AG10803 (cell line): ENCODE data around the gene RAET1G.

Source experiments
- DNase-seq: peaks from one replicate; pipeline ENCODE4 v3.0.0; 2010; ENCODE audit warnings: low read depth
- H3K4me3 ChIP-seq: 2 replicates; pipeline ENCODE4 v1.5.1; 2011; ENCODE audit warnings: mild to moderate bottlenecking, low read length, control low read depth
- CTCF ChIP-seq: conservative IDR thresholded peaks from 2 replicates; pipeline ENCODE4 v1.5.1; 2011; ENCODE audit warnings: mild to moderate bottlenecking, low read length, control low read depth, inconsistent platforms

RAET1G gene

GRCh38 chr6:149905371-149905910 lies 17.5 kb downstream of the RAET1G start:
- no peak for TF ChIP-seq CTCF
- no peak for DNase-seq
- H3K4me3 ChIP-seq: no peak overlapping the region

GRCh38 chr6:149904661-149905370 lies 18.1 kb downstream of the RAET1G start:
- TF ChIP-seq CTCF: no peak

DNA sequence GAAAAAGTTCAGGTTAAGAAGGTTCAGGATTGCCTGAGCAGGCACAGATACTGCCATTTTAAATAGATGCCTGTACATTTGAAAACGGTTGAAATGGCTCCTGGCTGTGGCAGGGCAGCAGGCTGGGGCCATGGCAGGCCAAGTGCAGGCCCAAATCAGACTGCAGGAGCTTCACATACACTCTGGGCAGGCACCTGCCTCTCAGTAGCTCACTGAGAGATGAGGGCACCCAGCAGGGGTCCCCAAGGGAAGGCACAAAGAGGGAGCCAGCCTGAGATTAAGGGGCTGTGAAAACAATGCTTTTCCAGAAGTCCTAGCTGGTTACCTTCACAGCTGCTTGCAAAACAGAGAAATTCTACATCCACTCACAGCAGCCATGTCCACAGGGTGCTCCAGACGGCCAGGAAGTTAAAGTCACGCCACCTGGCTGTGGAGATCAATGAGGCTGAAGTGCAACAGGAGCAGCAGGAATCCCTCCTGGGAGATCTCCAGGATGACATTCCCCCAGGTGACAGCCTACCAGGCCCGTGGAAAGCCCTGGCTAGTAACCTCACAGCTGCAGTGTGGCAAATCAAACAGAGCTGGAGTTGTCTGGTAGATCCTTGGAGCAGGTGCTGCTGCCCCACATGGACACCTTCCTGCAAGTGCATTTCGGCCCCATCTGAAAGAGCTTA lies 18.8 kb downstream of the RAET1G start:
- H3K4me3 ChIP-seq: no peak overlapping the region
- TF ChIP-seq CTCF: no peak
- no peak for DNase-seq

More at GRCh38 chr6:149904661-149905370, 18.1 kb downstream of the RAET1G start:
- DNase-seq: no peak
- H3K4me3 ChIP-seq: no peak overlapping the region

DNA sequence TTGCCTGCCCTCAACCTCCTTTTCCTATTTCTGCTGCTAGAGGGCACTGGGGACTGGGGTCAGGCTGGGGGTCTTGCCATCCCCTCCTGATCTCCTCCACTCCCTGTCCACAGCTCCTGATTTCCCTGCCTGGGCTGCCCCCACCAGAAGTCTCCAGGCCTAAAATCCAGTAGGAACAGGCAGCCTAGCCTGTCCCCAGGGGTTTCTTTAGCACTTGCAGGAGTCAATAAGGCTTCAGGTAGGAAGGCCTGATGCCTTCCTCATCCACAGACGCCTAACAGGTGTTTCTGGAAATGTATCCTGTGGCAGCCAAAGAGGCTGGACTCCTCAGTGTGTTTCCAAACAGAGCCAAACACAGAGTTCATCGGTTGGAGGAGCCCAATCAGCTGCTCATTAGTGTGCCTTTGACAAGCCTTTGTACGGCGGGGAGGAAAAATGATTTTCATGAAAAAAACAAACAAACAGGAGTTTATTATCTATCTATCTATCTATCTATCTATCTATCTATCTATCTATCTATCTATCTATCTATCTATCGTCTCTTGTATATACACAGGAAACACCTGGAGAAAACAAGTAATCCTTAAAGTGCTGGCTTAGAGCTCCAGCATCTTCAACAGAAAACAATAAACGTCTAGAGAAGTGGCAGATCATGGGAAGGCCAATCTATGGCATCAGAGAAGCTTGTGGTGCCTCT lies 21.3 kb downstream of the RAET1G start:
- no peak for DNase-seq

GRCh38 chr6:149900620-149901443 lies 22.1 kb downstream of the RAET1G start:
- H3K4me3 ChIP-seq: no peak overlapping the region
- no peak for DNase-seq
- TF ChIP-seq CTCF: no peak

More for the DNA sequence above, 21.3 kb downstream of the RAET1G start:
- no peak for TF ChIP-seq CTCF
- no peak overlapping the region for H3K4me3 ChIP-seq

DNA sequence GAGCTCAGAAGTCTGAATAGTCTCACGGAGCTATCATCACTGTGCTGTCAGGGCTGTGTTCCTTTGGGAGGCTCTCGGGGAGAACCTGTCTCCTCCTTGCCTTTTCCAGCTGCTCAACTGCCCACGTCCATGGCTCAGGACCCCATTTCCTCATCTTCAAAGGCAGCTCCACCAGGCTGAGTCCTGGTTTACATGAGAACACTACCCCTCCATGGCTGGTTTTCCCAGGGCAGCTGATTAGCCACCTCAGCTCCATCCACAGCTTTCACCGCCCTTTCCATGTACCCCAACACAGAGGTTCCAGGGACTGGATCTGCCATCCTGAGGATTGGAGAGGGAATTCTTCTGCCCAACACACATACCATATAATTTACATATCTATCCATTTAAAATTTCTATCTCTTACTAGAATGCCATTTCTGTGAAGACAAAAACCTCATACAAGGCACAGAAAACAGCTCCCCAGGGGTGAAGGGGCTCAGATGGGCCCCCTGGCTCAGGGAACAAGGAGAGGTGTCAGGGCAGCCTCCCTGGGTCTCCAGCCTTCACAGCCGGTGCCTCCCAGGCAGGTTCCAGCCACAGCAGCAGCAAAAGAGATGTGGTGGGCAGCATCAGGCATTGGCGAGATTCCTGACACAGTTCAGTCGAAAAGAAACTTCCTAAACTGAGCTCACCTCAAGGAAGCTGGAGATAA lies 22.8 kb downstream of the RAET1G start:
- H3K4me3 ChIP-seq: no peak overlapping the region
- no peak for TF ChIP-seq CTCF
- DNase-seq: no peak
